Glutamatergic neuron (in vitro differentiated cells): ENCODE results near the gene CDH4. TPM values are rescaled to one million over a fixed set of nuclear protein-coding genes. Genes with fewer than 3 reads are reported as not detected.

ENCODE experiments used
- DNase-seq: peaks from one replicate; pipeline ENCODE4 v3.0.0; 2022
- H3K27ac Mint-ChIP-seq: one replicate; pipeline ENCODE4 v1.8.0; 2020; ENCODE audit warnings: mild to moderate bottlenecking, mixed read lengths, inconsistent platforms; ENCODE audit not compliant: unreplicated experiment
- H3K27me3 Mint-ChIP-seq: one replicate; pipeline ENCODE4 v1.8.0; 2020; ENCODE audit warnings: mild to moderate bottlenecking, moderate library complexity, mixed read lengths, inconsistent platforms; ENCODE audit not compliant: unreplicated experiment
- H3K36me3 Mint-ChIP-seq: one replicate; pipeline ENCODE4 v1.8.0; 2020; ENCODE audit warnings: mild to moderate bottlenecking, mixed read lengths, inconsistent platforms; ENCODE audit not compliant: unreplicated experiment
- H3K4me1 Mint-ChIP-seq: one replicate; pipeline ENCODE4 v1.8.0; 2020; ENCODE audit warnings: mild to moderate bottlenecking, low read depth, mixed read lengths, inconsistent platforms; ENCODE audit not compliant: unreplicated experiment
- H3K4me3 Mint-ChIP-seq: one replicate; pipeline ENCODE4 v1.8.0; 2020; ENCODE audit warnings: mild to moderate bottlenecking, mixed read lengths, inconsistent platforms; ENCODE audit not compliant: unreplicated experiment
- H3K9me3 Mint-ChIP-seq: one replicate; pipeline ENCODE4 v1.8.0; 2020; ENCODE audit warnings: mild to moderate bottlenecking, moderate library complexity, mixed read lengths, inconsistent platforms; ENCODE audit not compliant: unreplicated experiment
- CTCF ChIP-seq: fragments of 200-600 bp; sonication (generic); IDR thresholded peaks from one replicate; pipeline ENCODE4 v1.5.0; 2021; ENCODE audit not compliant: partially characterized antibody, unreplicated experiment
- total RNA-seq: library from RNA; stranded (reverse); fragmentation: NEBNext Ultra II Directional; extraction: Animal tissue kit (Norgen Biotek cat#: 25700); gene quantifications from one replicate; pipeline ENCODE4 v1.2.1, GENCODE V29; 2021; ENCODE audit not compliant: unreplicated experiment

CDH4 gene
- total RNA-seq, 1 donor from 2014 or later: 1.2 TPM

GRCh38 chr20:61674121-61674520 lies 422.1 kb downstream of the CDH4 start:
- H3K4me3 Mint-ChIP-seq: no peak overlapping the region
- no peaks in the 10 kb centered on the region for H3K36me3 Mint-ChIP-seq
- no peak for DNase-seq
- H3K27me3 Mint-ChIP-seq: peaks cover 10% of the 10 kb centered on the region
- no peak for TF ChIP-seq CTCF
- H3K4me1 Mint-ChIP-seq: no peaks in the 10 kb centered on the region
- no peak overlapping the region for H3K27ac Mint-ChIP-seq
- H3K9me3 Mint-ChIP-seq: peaks cover 3% of the 10 kb centered on the region

GRCh38 chr20:61674688-61675087 lies 422.6 kb downstream of the CDH4 start:
- Mint-ChIP-seq H3K27me3 (peaks cover 10% of the 10 kb centered on the region), H3K9me3 (peaks cover 3% of the 10 kb centered on the region), H3K4me1 (no peaks in the 10 kb centered on the region)

GRCh38 chr20:61677928-61678327 lies 425.9 kb downstream of the CDH4 start:
- H3K27ac Mint-ChIP-seq: no peak overlapping the region
- H3K4me3 Mint-ChIP-seq: no peak overlapping the region
- H3K27me3 Mint-ChIP-seq: peaks cover 5% of the 10 kb centered on the region
- H3K4me1 Mint-ChIP-seq: no peaks in the 10 kb centered on the region
- TF ChIP-seq CTCF: no peak
- no peaks in the 10 kb centered on the region for H3K36me3 Mint-ChIP-seq
- DNase-seq: no peak
- H3K9me3 Mint-ChIP-seq: no peaks in the 10 kb centered on the region

More at GRCh38 chr20:61674688-61675087, 422.6 kb downstream of the CDH4 start:
- no peak for DNase-seq
- H3K36me3 Mint-ChIP-seq: no peaks in the 10 kb centered on the region
- no peak for TF ChIP-seq CTCF
- no peak overlapping the region for H3K27ac Mint-ChIP-seq
- no peak overlapping the region for H3K4me3 Mint-ChIP-seq

GRCh38 chr20:61678437-61678836 lies 426.4 kb downstream of the CDH4 start:
- no peak for TF ChIP-seq CTCF
- Mint-ChIP-seq H3K4me1 (no peaks in the 10 kb centered on the region), H3K36me3 (no peaks in the 10 kb centered on the region), H3K27ac (no peak overlapping the region), H3K4me3 (no peak overlapping the region), H3K27me3 (peaks cover 3% of the 10 kb centered on the region), H3K9me3 (no peaks in the 10 kb centered on the region)
- DNase-seq: no peak

GRCh38 chr20:61679473-61679872 lies 427.4 kb downstream of the CDH4 start:
- Mint-ChIP-seq H3K27ac (no peak overlapping the region), H3K4me1 (no peaks in the 10 kb centered on the region), H3K27me3 (peaks cover 2% of the 10 kb centered on the region), H3K4me3 (no peak overlapping the region), H3K36me3 (no peaks in the 10 kb centered on the region), H3K9me3 (no peaks in the 10 kb centered on the region)
- TF ChIP-seq CTCF: no peak
- no peak for DNase-seq
